HG02588 (cell line): ENCODE measurements around the gene ENAH.

Experiments
- ATAC-seq: cut with Tn5 transposase; IDR thresholded peaks from one replicate; pipeline ENCODE4 v1.9.1; 2021; ENCODE audit warnings: mild to moderate bottlenecking, moderate library complexity; ENCODE audit not compliant: unreplicated experiment

The ENAH gene

GRCh38 chr1:225608014-225608796, 44.7 kb downstream of the ENAH start:
- ATAC-seq = no peak

GRCh38 chr1:225607355-225607754, 45.6 kb downstream of the ENAH start:
- ATAC-seq = no peak

- ATAC-seq = no peak
These were observed 49.2 kb downstream of the ENAH start for GRCh38 chr1:225603538-225604354.

- ATAC-seq = no peak
These were observed 50.2 kb downstream of the ENAH start for GRCh38 chr1:225602590-225603206.

- ATAC-seq = no peak
These were observed 50.9 kb downstream of the ENAH start for GRCh38 chr1:225601902-225602589.

- no peak for ATAC-seq
These were observed 54.1 kb downstream of the ENAH start for GRCh38 chr1:225598847-225599246.

- ATAC-seq = no peak
These were observed 54.9 kb downstream of the ENAH start for GRCh38 chr1:225597926-225598575.

- no peak for ATAC-seq
These were observed 56.2 kb downstream of the ENAH start for GRCh38 chr1:225596736-225597135.

- ATAC-seq = no peak
These were observed 56.9 kb downstream of the ENAH start for GRCh38 chr1:225595974-225596551.

GRCh38 chr1:225595452-225595851, 57.5 kb downstream of the ENAH start:
- no peak for ATAC-seq

- no peak for ATAC-seq
These were observed 59.5 kb downstream of the ENAH start for GRCh38 chr1:225593414-225593813.

- ATAC-seq = no peak
These were observed 60.4 kb downstream of the ENAH start for GRCh38 chr1:225592362-225593025.

GRCh38 chr1:225587310-225587709, 65.6 kb downstream of the ENAH start:
- no peak for ATAC-seq

- no peak for ATAC-seq
These were observed 71.7 kb downstream of the ENAH start for GRCh38 chr1:225581186-225581585.

GRCh38 chr1:225580238-225581099, 72.5 kb downstream of the ENAH start:
- no peak for ATAC-seq

- no peak for ATAC-seq
These were observed 74.5 kb downstream of the ENAH start for GRCh38 chr1:225578251-225578977.

- ATAC-seq = no peak
These were observed 75.7 kb downstream of the ENAH start for GRCh38 chr1:225577241-225577640.

GRCh38 chr1:225573216-225573615, 79.7 kb downstream of the ENAH start:
- ATAC-seq = no peak
